Osteocyte (in vitro differentiated cells): ENCODE measurements around the gene TMBIM4. TPM values are rescaled to one million over a fixed set of nuclear protein-coding genes. Genes with fewer than 3 reads are reported as not detected.

Experiments
- DNase-seq: peaks from one replicate; pipeline ENCODE4 v3.0.0; 2021; ENCODE audit warnings: mixed read lengths; ENCODE audit not compliant: unreplicated experiment; ENCODE audit errors: extremely low spot score
- H3K27ac Mint-ChIP-seq: one replicate; pipeline ENCODE4 v1.8.0; 2021; ENCODE audit warnings: mild to moderate bottlenecking, mixed read lengths; ENCODE audit not compliant: unreplicated experiment
- H3K27me3 Mint-ChIP-seq: one replicate; pipeline ENCODE4 v1.8.0; 2021; ENCODE audit warnings: mixed read lengths; ENCODE audit not compliant: unreplicated experiment
- H3K36me3 Mint-ChIP-seq: one replicate; pipeline ENCODE4 v1.8.0; 2021; ENCODE audit warnings: mixed read lengths; ENCODE audit not compliant: unreplicated experiment
- H3K4me1 Mint-ChIP-seq: one replicate; pipeline ENCODE4 v1.8.0; 2021; ENCODE audit warnings: mixed read lengths; ENCODE audit not compliant: unreplicated experiment
- H3K4me3 Mint-ChIP-seq: one replicate; pipeline ENCODE4 v1.8.0; 2021; ENCODE audit warnings: mild to moderate bottlenecking, moderate library complexity, mixed read lengths; ENCODE audit not compliant: unreplicated experiment
- H3K9me3 Mint-ChIP-seq: one replicate; pipeline ENCODE4 v1.8.0; 2021; ENCODE audit warnings: mixed read lengths; ENCODE audit not compliant: unreplicated experiment
- CTCF ChIP-seq: fragments of 200-600 bp; sonication (generic); IDR thresholded peaks from 2 replicates; pipeline ENCODE4 v1.5.0; 2021; ENCODE audit warnings: antibody characterized with exemption, mild to moderate bottlenecking, moderate library complexity
- total RNA-seq: library from RNA; stranded (reverse); gene quantifications from 2 replicates; pipeline ENCODE4 v1.2.1, GENCODE V29; 2021

Gene TMBIM4
- total RNA-seq, 1 donor from 2014 or later = 51.2 TPM

DNA sequence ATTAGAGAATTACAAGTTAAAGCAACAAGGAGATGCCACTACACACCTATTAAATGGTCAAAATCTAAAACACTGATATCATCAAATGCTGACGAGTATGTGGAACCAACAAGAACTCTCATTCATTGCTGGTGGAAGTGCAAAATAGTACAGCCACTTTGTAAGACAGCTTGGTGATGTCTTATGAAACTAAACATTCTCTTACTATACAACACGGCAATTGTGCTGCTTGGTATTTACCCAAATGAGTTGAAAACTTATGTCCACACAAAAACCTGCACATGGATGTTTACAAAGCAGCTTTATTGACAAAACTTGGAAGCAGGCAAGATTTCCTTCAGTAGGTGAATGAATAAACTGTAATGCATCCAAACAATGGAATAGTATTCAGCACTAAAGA, 3.2 kb downstream of the TMBIM4 start:
- Mint-ChIP-seq H3K27ac (no peak overlapping the region), H3K36me3 (peaks cover 8% of the 10 kb centered on the region), H3K27me3 (peaks cover 3% of the 10 kb centered on the region)

DNA sequence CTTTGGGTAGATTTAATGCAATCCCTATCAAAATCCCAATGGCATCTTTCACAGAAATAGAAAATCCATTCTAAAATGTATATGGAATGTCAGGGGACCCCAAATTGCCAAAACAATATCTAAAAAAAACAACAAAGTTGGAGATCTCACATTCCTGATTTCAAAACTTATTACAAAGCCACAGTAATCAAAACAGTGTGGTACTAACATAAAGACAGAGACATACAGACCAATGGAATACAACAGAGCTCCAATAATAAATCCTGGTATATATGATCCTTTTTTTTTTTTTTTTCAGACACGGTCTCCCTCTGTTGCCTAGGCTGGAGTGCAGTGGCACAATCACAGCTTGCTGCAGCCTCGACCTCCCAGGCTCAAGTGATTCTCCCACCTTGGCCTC, 4.7 kb downstream of the TMBIM4 start:
- DNase-seq = no peak
- Mint-ChIP-seq H3K4me1 (peaks cover 10% of the 10 kb centered on the region), H3K9me3 (peaks cover 9% of the 10 kb centered on the region), H3K27ac (no peak overlapping the region), H3K36me3 (peaks cover 8% of the 10 kb centered on the region), H3K4me3 (no peak overlapping the region), H3K27me3 (peaks cover 3% of the 10 kb centered on the region)
- TF ChIP-seq CTCF = no peak

More for the DNA sequence above, 3.2 kb downstream of the TMBIM4 start:
- no peak for DNase-seq
- Mint-ChIP-seq H3K4me3 (no peak overlapping the region), H3K9me3 (peaks cover 9% of the 10 kb centered on the region), H3K4me1 (peaks cover 10% of the 10 kb centered on the region)
- no peak for TF ChIP-seq CTCF

GRCh38 chr12:66164349-66164821, 5.4 kb downstream of the TMBIM4 start:
- H3K4me3 Mint-ChIP-seq = no peak overlapping the region
- peaks cover 9% of the 10 kb centered on the region for H3K9me3 Mint-ChIP-seq
- no peak for TF ChIP-seq CTCF
- H3K27ac Mint-ChIP-seq = no peak overlapping the region
- DNase-seq = no peak
- H3K27me3 Mint-ChIP-seq = peaks cover 3% of the 10 kb centered on the region
- peaks cover 13% of the 10 kb centered on the region for H3K36me3 Mint-ChIP-seq
- H3K4me1 Mint-ChIP-seq = peaks cover 10% of the 10 kb centered on the region

- H3K27me3 Mint-ChIP-seq = peaks cover 3% of the 10 kb centered on the region
- peaks cover 9% of the 10 kb centered on the region for H3K9me3 Mint-ChIP-seq
- peaks cover 3% of the 10 kb centered on the region for H3K4me1 Mint-ChIP-seq
- no peak overlapping the region for H3K4me3 Mint-ChIP-seq
- peaks cover 13% of the 10 kb centered on the region for H3K36me3 Mint-ChIP-seq
- no peak for TF ChIP-seq CTCF
- H3K27ac Mint-ChIP-seq = no peak overlapping the region
- DNase-seq = no peak
Measured at GRCh38 chr12:66163289-66163688, 6.5 kb downstream of the TMBIM4 start.

DNA sequence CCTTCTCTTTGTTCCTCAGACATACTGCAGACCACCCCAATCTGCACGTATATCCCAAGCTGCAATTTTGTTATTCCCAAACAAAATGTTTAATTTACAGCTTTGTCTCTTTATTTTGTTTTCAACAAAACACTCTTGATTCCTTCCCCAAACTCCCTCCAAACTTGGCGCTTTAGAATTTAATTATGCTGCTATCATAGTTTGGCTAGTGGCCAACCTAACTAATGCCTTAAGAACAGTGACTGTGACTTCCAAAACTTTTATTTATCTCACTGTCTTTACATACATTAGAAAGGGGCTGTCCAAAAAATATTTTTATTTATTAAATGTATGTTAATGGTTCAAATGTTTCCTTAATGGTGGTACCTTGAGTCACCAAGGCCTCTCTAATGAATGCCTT, 7.1 kb downstream of the TMBIM4 start:
- Mint-ChIP-seq H3K4me1 (peaks cover 2% of the 10 kb centered on the region), H3K4me3 (no peak overlapping the region), H3K36me3 (peaks cover 11% of the 10 kb centered on the region), H3K9me3 (peaks cover 9% of the 10 kb centered on the region), H3K27ac (no peak overlapping the region), H3K27me3 (peaks cover 3% of the 10 kb centered on the region)
- no peak for DNase-seq
- TF ChIP-seq CTCF = no peak
